A673 (cell line): Measurements from ENCODE around the gene DOCK10. TPM values are rescaled to one million over a fixed set of nuclear protein-coding genes. Genes with fewer than 3 reads are reported as not detected.
A peak's percentile ranks its signal among the peaks of the same experiment; 100 is the strongest.

Source experiments
- BruUV-seq: library from RNA; stranded (reverse); fragments of 400-500 nt; replicated peaks from 2 replicates; lab custom pipeline; 2021; lab: Mats Ljungman, UMichigan
- CTCF ChIA-PET: fragments of 300-600 bp; sonication (Branson Sonifier 250); formaldehyde crosslinking; loops from one replicate; lab custom pipeline; 2022; ENCODE audit warnings: antibody characterized with exemption; lab: Charles Lee
- POLR2A ChIA-PET: fragments of 300-600 bp; sonication (Branson Sonifier 250); formaldehyde crosslinking; loops from one replicate; lab custom pipeline; 2022; ENCODE audit warnings: antibody characterized with exemption; ENCODE audit not compliant: low non-redundant PET; lab: Charles Lee
- DNase-seq: peaks from one replicate; pipeline ENCODE4 v3.0.0-alpha.2; 2015; ENCODE audit warnings: low spot score
- H3K27ac ChIP-seq: fragments of 200-600 bp; sonication (generic); 2 replicates; pipeline ENCODE4 v1.5.1; 2016; ENCODE audit warnings: mixed run types, low read depth, mild to moderate bottlenecking, mixed read lengths, antibody characterized with exemption, low read length; ENCODE audit not compliant: poor library complexity, severe bottlenecking
- H3K27me3 ChIP-seq: fragments of 200-600 bp; sonication (generic); replicated peaks from 2 replicates; pipeline ENCODE4 v1.6.1; 2017; ENCODE audit warnings: mixed run types, low read depth, mild to moderate bottlenecking, mixed read lengths, antibody characterized with exemption, low read length; ENCODE audit not compliant: insufficient read depth, poor library complexity
- H3K36me3 ChIP-seq: fragments of 200-600 bp; sonication (generic); 2 replicates; pipeline ENCODE4 v1.6.1; 2016; ENCODE audit warnings: mixed run types, mild to moderate bottlenecking, mixed read lengths, antibody characterized with exemption, low read length; ENCODE audit not compliant: insufficient read depth, poor library complexity, severe bottlenecking
- H3K4me1 ChIP-seq: fragments of 200-600 bp; sonication (generic); 2 replicates; pipeline ENCODE4 v1.6.1; 2017; ENCODE audit warnings: mixed run types, mild to moderate bottlenecking, mixed read lengths, antibody characterized with exemption, low read length; ENCODE audit not compliant: insufficient read depth, poor library complexity, severe bottlenecking
- H3K4me3 ChIP-seq: fragments of 200-600 bp; sonication (generic); 2 replicates; pipeline ENCODE4 v1.5.1; 2016; ENCODE audit warnings: low read depth, mixed run types, mild to moderate bottlenecking, mixed read lengths, low read length; ENCODE audit not compliant: poor library complexity, severe bottlenecking
- H3K9me3 ChIP-seq: fragments of 200-600 bp; sonication (generic); 2 replicates; pipeline ENCODE4 v1.6.1; 2016; ENCODE audit warnings: mixed run types, low read depth, mild to moderate bottlenecking, mixed read lengths, antibody characterized with exemption, low read length; ENCODE audit not compliant: poor library complexity, severe bottlenecking
- CTCF ChIP-seq: fragments of 300-800, 200-600 bp; sonication (generic); conservative IDR thresholded peaks from 2 replicates; pipeline ENCODE4 v1.5.1; 2017; ENCODE audit warnings: low read depth, mild to moderate bottlenecking, antibody characterized with exemption, low read length, moderate library complexity, mixed read lengths
- EZH2 ChIP-seq: fragments of 200-600 bp; sonication (generic); IDR thresholded peaks from 2 replicates; pipeline ENCODE4 v1.6.1; 2017; ENCODE audit warnings: borderline replicate concordance, low read depth, mild to moderate bottlenecking, mixed read lengths, antibody characterized with exemption, low read length; ENCODE audit not compliant: poor library complexity, severe bottlenecking
- intact Hi-C: fragments of 100-400 bp; cut with micrococcal nuclease; formaldehyde crosslinking; loops from one replicate; pipeline ENCODE4 v1.10.0; 2022; ENCODE audit not compliant: unreplicated experiment
- total RNA-seq: library from RNA; stranded (reverse); gene quantifications from 2 replicates; pipeline ENCODE4 v1.2.3, GENCODE V29; 2021

The DOCK10 gene
- total RNA-seq, 1 experiment from 2014 or later = 5.1 TPM

GRCh38 chr2:224780106-224780505 lies 262.2 kb downstream of the DOCK10 start:
- intact Hi-C loops = loop anchor here (10.0 kb wide), 1 partner anchor 875 kb away; no protein-coding TSS in a partner anchor
- H3K36me3 ChIP-seq = no peaks in the 10 kb centered on the region
- H3K27me3 ChIP-seq = no peaks in the 10 kb centered on the region
- no peak overlapping the region for H3K4me3 ChIP-seq
- no TSS peak for BruUV-seq
- no peak overlapping the region for H3K27ac ChIP-seq
- H3K4me1 ChIP-seq = no peaks in the 10 kb centered on the region
- DNase-seq = no peak
- ChIA-PET CTCF (no interaction called here), POLR2A (no interaction called here)
- no peaks in the 10 kb centered on the region for H3K9me3 ChIP-seq
- TF ChIP-seq CTCF (no peak), EZH2 (no peak)

GRCh38 chr2:224778474-224778877 lies 263.8 kb downstream of the DOCK10 start:
- intact Hi-C loops = loop anchor here (5.0 to 10.0 kb wide), 3 partner anchors 131 to 421 kb away; no protein-coding TSS in a partner anchor
- POLR2A ChIA-PET = no interaction called here
- peak; percentile 69 for DNase-seq
- no peaks in the 10 kb centered on the region for H3K4me1 ChIP-seq
- CTCF ChIA-PET = no interaction called here
- no peak overlapping the region for H3K27ac ChIP-seq
- no peak overlapping the region for H3K4me3 ChIP-seq
- no peaks in the 10 kb centered on the region for H3K36me3 ChIP-seq
- H3K27me3 ChIP-seq = no peaks in the 10 kb centered on the region
- no TSS peak for BruUV-seq
- no peak for TF ChIP-seq EZH2
- peak; percentile 85 for TF ChIP-seq CTCF
- no peaks in the 10 kb centered on the region for H3K9me3 ChIP-seq

- POLR2A ChIA-PET = no interaction called here
- H3K36me3 ChIP-seq = no peaks in the 10 kb centered on the region
- intact Hi-C loops = loop anchor here (5.0 to 10.0 kb wide), 3 partner anchors 130 to 420 kb away; no protein-coding TSS in a partner anchor
- H3K27ac ChIP-seq = no peak overlapping the region
- DNase-seq = no peak
- no peak overlapping the region for H3K4me3 ChIP-seq
- H3K27me3 ChIP-seq = no peaks in the 10 kb centered on the region
- H3K4me1 ChIP-seq = no peaks in the 10 kb centered on the region
- CTCF ChIA-PET = no interaction called here
- no peaks in the 10 kb centered on the region for H3K9me3 ChIP-seq
- BruUV-seq = no TSS peak
- TF ChIP-seq EZH2 (no peak), CTCF (no peak)
Observed at GRCh38 chr2:224777559-224777930, 264.7 kb downstream of the DOCK10 start.
